GM18526 (cell line): ENCODE measurements around the gene ARSB.

Source experiments
- POLR2A ChIP-seq: IDR thresholded peaks from 3 replicates; pipeline ENCODE4 v1.6.1; 2011; ENCODE audit not compliant: insufficient read length; ENCODE audit errors: extremely low read depth

ARSB gene

GRCh38 chr5:78813286-78813685 is 171.8 kb downstream of the ARSB start:
- TF ChIP-seq POLR2A, result no peak

- no peak for TF ChIP-seq POLR2A
These were observed 173.2 kb downstream of the ARSB start for GRCh38 chr5:78811866-78812265.

GRCh38 chr5:78811121-78811817 is 173.8 kb downstream of the ARSB start:
- no peak for TF ChIP-seq POLR2A

GRCh38 chr5:78810098-78810920 is 174.8 kb downstream of the ARSB start:
- TF ChIP-seq POLR2A, result no peak

- TF ChIP-seq POLR2A, result no peak
These were observed 175.7 kb downstream of the ARSB start for GRCh38 chr5:78809444-78809843.

GRCh38 chr5:78808818-78809217 is 176.3 kb downstream of the ARSB start:
- TF ChIP-seq POLR2A, result no peak

GRCh38 chr5:78808380-78808779 is 176.7 kb downstream of the ARSB start:
- no peak for TF ChIP-seq POLR2A

- no peak for TF ChIP-seq POLR2A
These were observed 178.6 kb downstream of the ARSB start for GRCh38 chr5:78806544-78806943.

- no peak for TF ChIP-seq POLR2A
These were observed 179.5 kb downstream of the ARSB start for GRCh38 chr5:78805474-78806124.

GRCh38 chr5:78804995-78805394 is 180.1 kb downstream of the ARSB start:
- no peak for TF ChIP-seq POLR2A

- TF ChIP-seq POLR2A, result no peak
These were observed 181.2 kb downstream of the ARSB start for GRCh38 chr5:78803941-78804340.

GRCh38 chr5:78803353-78803752 is 181.8 kb downstream of the ARSB start:
- no peak for TF ChIP-seq POLR2A

- TF ChIP-seq POLR2A, result no peak
These were observed 183.7 kb downstream of the ARSB start for GRCh38 chr5:78801413-78801812.

GRCh38 chr5:78799266-78800017 is 185.7 kb downstream of the ARSB start:
- TF ChIP-seq POLR2A, result no peak

- TF ChIP-seq POLR2A, result no peak
These were observed 186.5 kb downstream of the ARSB start for GRCh38 chr5:78798673-78799029.

- no peak for TF ChIP-seq POLR2A
These were observed 187.0 kb downstream of the ARSB start for GRCh38 chr5:78797936-78798672.
